GM06990 (cell line): Measurements from ENCODE around the gene ZBTB42.

ENCODE experiments used
- DNase-seq: peaks from one replicate; pipeline ENCODE4 v3.0.0-alpha.2; 2011; ENCODE audit not compliant: insufficient read length; ENCODE audit errors: extremely low read depth
- H3K27me3 ChIP-seq: replicated peaks from 2 replicates; pipeline ENCODE4 v1.6.0; 2011; ENCODE audit warnings: low read length; ENCODE audit not compliant: control insufficient read depth, insufficient read depth
- H3K36me3 ChIP-seq: 2 replicates; pipeline ENCODE4 v1.5.1; 2011; ENCODE audit warnings: low read length; ENCODE audit not compliant: control insufficient read depth, insufficient read depth
- H3K4me3 ChIP-seq: replicated peaks from 2 replicates; pipeline ENCODE4 v1.5.1; 2011; ENCODE audit warnings: low read depth, mild to moderate bottlenecking, control low read depth, low read length
- CTCF ChIP-seq: IDR thresholded peaks from 2 replicates; pipeline ENCODE4 v1.5.1; 2011; ENCODE audit warnings: low read length, control low read depth, mild to moderate bottlenecking, inconsistent platforms; ENCODE audit not compliant: insufficient read depth, poor library complexity, severe bottlenecking

The ZBTB42 gene

GRCh38 chr14:104821229-104821945 lies 20.5 kb downstream of the ZBTB42 start:
- Histone ChIP-seq H3K36me3 (no peaks in the 10 kb centered on the region; the same call in 1 of the 2 replicates), H3K4me3 (no peak overlapping the region), H3K27me3 (no peaks in the 10 kb centered on the region)
- no peak for DNase-seq
- TF ChIP-seq CTCF: no peak

GRCh38 chr14:104821971-104822608 lies 21.2 kb downstream of the ZBTB42 start:
- no peak for DNase-seq
- no peak for TF ChIP-seq CTCF
- Histone ChIP-seq H3K27me3 (no peaks in the 10 kb centered on the region), H3K36me3 (no peaks in the 10 kb centered on the region; the same call in 1 of the 2 replicates), H3K4me3 (no peak overlapping the region)

- TF ChIP-seq CTCF: no peak
- no peak for DNase-seq
- no peaks in the 10 kb centered on the region; the same call in 1 of the 2 replicates for H3K27me3 ChIP-seq
These were observed 22.1 kb downstream of the ZBTB42 start for GRCh38 chr14:104822821-104823615.

GRCh38 chr14:104824353-104824997 lies 23.6 kb downstream of the ZBTB42 start:
- Histone ChIP-seq H3K27me3 (no peaks in the 10 kb centered on the region; the same call in 1 of the 2 replicates), H3K36me3 (no peaks in the 10 kb centered on the region; the same call in 1 of the 2 replicates), H3K4me3 (no peak overlapping the region)
- DNase-seq: no peak
- no peak for TF ChIP-seq CTCF

More at GRCh38 chr14:104822821-104823615, 22.1 kb downstream of the ZBTB42 start:
- Histone ChIP-seq H3K4me3 (no peak overlapping the region), H3K36me3 (no peaks in the 10 kb centered on the region; the same call in 1 of the 2 replicates)

- peak; percentile 32 for TF ChIP-seq CTCF
These were observed 25.4 kb downstream of the ZBTB42 start for GRCh38 chr14:104826189-104826860.

More at GRCh38 chr14:104826189-104826860, 25.4 kb downstream of the ZBTB42 start:
- Histone ChIP-seq H3K36me3 (no peaks in the 10 kb centered on the region), H3K27me3 (no peaks in the 10 kb centered on the region; the same call in 1 of the 2 replicates), H3K4me3 (peak overlapping the region; percentile 64)
- DNase-seq: peak; percentile 80
